Testis (tissue), 2 donors: ENCODE measurements around the gene LDLRAD4.

Source experiments
- POLR2A ChIP-seq: fragments of 450-650 bp; IDR thresholded peaks from one replicate; pipeline ENCODE4 v1.6.1; 2017; ENCODE audit warnings: antibody characterized with exemption, mild to moderate bottlenecking, moderate library complexity
- TF ChIP-seq, protein P1 (sequence below), 3 experiments: fragments of 450-650 bp in 2 of 3; fragments of 200-600 bp in 1 of 3; sonication (generic) in 1 of 3; IDR thresholded peaks; one replicate each; pipeline ENCODE4 v1.5.1; 2016 to 2019; ENCODE audit warnings: antibody characterized with exemption in 3 of 3, mild to moderate bottlenecking in 2 of 3, moderate library complexity in 1 of 3

- TF ChIP-seq, protein P1, sequence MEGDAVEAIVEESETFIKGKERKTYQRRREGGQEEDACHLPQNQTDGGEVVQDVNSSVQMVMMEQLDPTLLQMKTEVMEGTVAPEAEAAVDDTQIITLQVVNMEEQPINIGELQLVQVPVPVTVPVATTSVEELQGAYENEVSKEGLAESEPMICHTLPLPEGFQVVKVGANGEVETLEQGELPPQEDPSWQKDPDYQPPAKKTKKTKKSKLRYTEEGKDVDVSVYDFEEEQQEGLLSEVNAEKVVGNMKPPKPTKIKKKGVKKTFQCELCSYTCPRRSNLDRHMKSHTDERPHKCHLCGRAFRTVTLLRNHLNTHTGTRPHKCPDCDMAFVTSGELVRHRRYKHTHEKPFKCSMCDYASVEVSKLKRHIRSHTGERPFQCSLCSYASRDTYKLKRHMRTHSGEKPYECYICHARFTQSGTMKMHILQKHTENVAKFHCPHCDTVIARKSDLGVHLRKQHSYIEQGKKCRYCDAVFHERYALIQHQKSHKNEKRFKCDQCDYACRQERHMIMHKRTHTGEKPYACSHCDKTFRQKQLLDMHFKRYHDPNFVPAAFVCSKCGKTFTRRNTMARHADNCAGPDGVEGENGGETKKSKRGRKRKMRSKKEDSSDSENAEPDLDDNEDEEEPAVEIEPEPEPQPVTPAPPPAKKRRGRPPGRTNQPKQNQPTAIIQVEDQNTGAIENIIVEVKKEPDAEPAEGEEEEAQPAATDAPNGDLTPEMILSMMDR (IDR thresholded peaks at IDR 0.05), result no peak
- no peak for TF ChIP-seq POLR2A
Observed at GRCh38 chr18:13377496-13377895, 158.9 kb downstream of the LDLRAD4 start.
